HT1080 (cell line): ENCODE measurements around the gene GAGE1. TPM values are rescaled to one million over a fixed set of nuclear protein-coding genes. Genes with fewer than 3 reads are reported as not detected.
"Not testable (repeated sequence)": the region's sequence is repeated elsewhere in the genome, so short reads cannot be mapped to it uniquely, and the experiment has no call there.

Source experiments
- DNase-seq: peaks from one replicate; pipeline ENCODE4 v3.0.0-alpha.2; 2015; ENCODE audit warnings: low read depth
- polyA plus RNA-seq, 2 experiments: library from polyadenylated mRNA; depleted of rRNA; stranded (reverse); fragments of >200 nt; gene quantifications; 2 replicates each; pipeline ENCODE4 v1.2.3, GENCODE V29; 2015
- total RNA-seq: library from RNA; depleted of rRNA; stranded (reverse); fragments of >200 nt; shearing (Covaris generic); gene quantifications from 2 replicates; pipeline ENCODE4 v1.2.3, GENCODE V29; 2014; rRNA removed

The GAGE1 gene
- total RNA-seq = 40.0 and 84.7 TPM in 2 replicates
- polyA plus RNA-seq (2015; cell fraction: cytosol; rRNA removed) = 6.2 and 20.1 TPM in 2 replicates
- 1.8 and 2.9 TPM in 2 replicates for polyA plus RNA-seq (2015; cell fraction: nucleus; rRNA removed)

- not testable (repeated sequence) for DNase-seq
Observed at GRCh38 chrX:49598720-49599119, at the start of gene GAGE1. TSS of gene GAGE1 (plus strand) at chrX:49599020. CDS start at chrX:49600175, 1,155 bp downstream.

- DNase-seq = not testable (repeated sequence)
Observed at GRCh38 chrX:49550989-49551388, 47.8 kb upstream of the GAGE1 start, which contains the start of gene GAGE12E. TSS of gene GAGE12E (plus strand) at chrX:49551289. CDS start at chrX:49552444, 1,155 bp downstream.

- not testable (repeated sequence) for DNase-seq
Observed at GRCh38 chrX:49560542-49560941, 38.3 kb upstream of the GAGE1 start, which contains the start of gene GAGE12F. TSS of gene GAGE12F (plus strand) at chrX:49560842. CDS start at chrX:49561997, 1,155 bp downstream.

GRCh38 chrX:49568728-49569127 lies 30.1 kb upstream of the GAGE1 start:
- DNase-seq = not testable (repeated sequence)

- not testable (repeated sequence) for DNase-seq
Observed at GRCh38 chrX:49569152-49569551, 29.7 kb upstream of the GAGE1 start.

- not testable (repeated sequence) for DNase-seq
Observed at GRCh38 chrX:49570100-49570499, 28.7 kb upstream of the GAGE1 start, which contains the start of gene GAGE12G. TSS of gene GAGE12G (plus strand) at chrX:49570400. CDS start at chrX:49571555, 1,155 bp downstream.

- DNase-seq = not testable (repeated sequence)
Observed at GRCh38 chrX:49579649-49580048, 19.2 kb upstream of the GAGE1 start, which contains the start of gene GAGE12H. TSS of gene GAGE12H (plus strand) at chrX:49579949. CDS start at chrX:49581104, 1,155 bp downstream.

- DNase-seq = not testable (repeated sequence)
Observed at GRCh38 chrX:49589196-49589595, 9.6 kb upstream of the GAGE1 start, which contains the start of gene GAGE2A. TSS of gene GAGE2A (plus strand) at chrX:49589496. CDS start at chrX:49590651, 1,155 bp downstream.

GRCh38 chrX:49589769-49590478 lies 8.9 kb upstream of the GAGE1 start:
- not testable (repeated sequence) for DNase-seq

GRCh38 chrX:49590488-49590887 lies 8.3 kb upstream of the GAGE1 start:
- DNase-seq = not testable (repeated sequence)

GRCh38 chrX:49610718-49611310 lies 12.0 kb downstream of the GAGE1 start:
- no peak for DNase-seq

GRCh38 chrX:49618574-49618973 lies 19.8 kb downstream of the GAGE1 start:
- no peak for DNase-seq

- DNase-seq = peak; percentile 7
Observed at GRCh38 chrX:49627086-49627777, 28.4 kb downstream of the GAGE1 start.

GRCh38 chrX:49644991-49645637 lies 46.3 kb downstream of the GAGE1 start:
- no peak for DNase-seq

GRCh38 chrX:49656533-49656932 lies 57.7 kb downstream of the GAGE1 start:
- DNase-seq = no peak

Other genes starting within 250 kb of the GAGE1 start
- gene GAGE12C, start 66.8 kb upstream of the GAGE1 start, total RNA-seq = not detected in 2 replicates
- not detected in 2 replicates for gene GAGE12D, start 57.3 kb upstream of the GAGE1 start, total RNA-seq
- gene GAGE12E, start 47.7 kb upstream of the GAGE1 start, total RNA-seq = not detected in 2 replicates
- not detected in 2 replicates for gene GAGE12F, start 38.2 kb upstream of the GAGE1 start, total RNA-seq
- not detected in 2 replicates for gene GAGE12G, start 28.6 kb upstream of the GAGE1 start, total RNA-seq
- not detected in 2 replicates for gene GAGE12H, start 19.1 kb upstream of the GAGE1 start, total RNA-seq
- 5.9 and 15.7 TPM in 2 replicates for gene GAGE2A, start 9.5 kb upstream of the GAGE1 start, total RNA-seq
- 12.3 and 18.1 TPM in 2 replicates for gene PAGE1, start 97.0 kb downstream of the GAGE1 start, total RNA-seq
- not detected in 2 replicates for gene PAGE4, start 230.3 kb downstream of the GAGE1 start, total RNA-seq